Measurements from ENCODE around the gene RDH14.

The RDH14 gene

GRCh38 chr2:18566145-18566769 is 5.8 kb upstream of the RDH14 start:
- no peak for DNase-seq

- DNase-seq, result no peak
Measured at GRCh38 chr2:18560797-18561085, 288 bp upstream of the RDH14 start.

GRCh38 chr2:18559531-18560030 is 872 bp downstream of the RDH14 start:
- peak; percentile 9 for DNase-seq

- no peak for DNase-seq
Measured at GRCh38 chr2:18558458-18558857, 2.0 kb downstream of the RDH14 start.

- DNase-seq, result no peak
Measured at GRCh38 chr2:18557121-18557520, 3.3 kb downstream of the RDH14 start.

DNA sequence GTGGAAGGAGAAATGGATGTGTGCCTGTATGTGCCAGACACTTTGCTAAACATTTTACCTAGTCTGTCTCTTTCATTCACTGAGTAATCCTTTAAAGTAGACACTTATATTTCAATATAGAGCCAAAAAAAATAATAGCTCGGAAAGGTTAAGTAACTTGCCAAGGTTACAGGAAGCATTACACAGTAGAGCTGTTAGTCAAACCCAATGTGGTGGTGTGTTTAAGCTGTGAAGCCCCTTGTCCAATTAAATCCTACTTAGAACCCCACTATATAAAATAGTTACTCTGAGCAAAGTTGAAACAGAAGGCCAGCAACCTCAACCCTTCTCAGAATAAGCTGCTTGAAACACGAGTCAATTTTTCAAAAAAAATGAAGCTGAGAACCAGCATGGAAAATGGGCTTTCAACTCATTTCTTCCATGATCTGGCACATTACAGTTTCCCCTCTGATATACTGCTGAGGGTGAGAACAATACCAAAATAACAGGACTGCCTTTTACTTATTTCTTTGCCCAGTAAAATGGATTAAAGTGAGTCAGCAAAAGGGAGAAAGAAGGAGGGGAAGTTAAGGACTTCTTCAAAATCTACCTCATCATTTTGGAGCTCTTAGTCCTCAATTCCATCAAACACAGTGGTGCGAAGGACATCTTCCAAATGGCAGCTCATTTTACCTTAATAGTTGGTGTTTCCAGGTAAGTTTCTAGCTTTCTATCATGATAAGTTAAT is 7.9 kb downstream of the RDH14 start:
- DNase-seq, result no peak

DNA sequence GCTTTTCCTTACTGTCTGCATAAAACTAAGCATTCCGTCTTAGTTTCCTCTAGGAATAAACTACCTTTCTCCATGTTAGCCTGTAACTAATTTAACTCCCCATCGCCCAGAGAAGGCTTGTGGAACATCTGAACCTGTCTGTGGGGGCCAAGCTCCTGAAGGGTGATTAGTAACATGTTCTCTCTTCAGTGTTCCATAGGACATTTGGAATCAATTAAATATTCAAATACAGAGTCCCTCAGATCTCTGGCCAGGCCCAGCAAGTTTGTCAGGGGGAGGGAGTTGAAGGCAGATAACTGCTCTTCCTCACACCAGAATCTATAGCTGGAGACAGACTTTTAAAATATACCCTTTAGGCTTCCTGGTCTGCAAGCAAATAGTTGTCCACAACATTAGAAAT is 8.8 kb downstream of the RDH14 start:
- peak; percentile 9 for DNase-seq

DNA sequence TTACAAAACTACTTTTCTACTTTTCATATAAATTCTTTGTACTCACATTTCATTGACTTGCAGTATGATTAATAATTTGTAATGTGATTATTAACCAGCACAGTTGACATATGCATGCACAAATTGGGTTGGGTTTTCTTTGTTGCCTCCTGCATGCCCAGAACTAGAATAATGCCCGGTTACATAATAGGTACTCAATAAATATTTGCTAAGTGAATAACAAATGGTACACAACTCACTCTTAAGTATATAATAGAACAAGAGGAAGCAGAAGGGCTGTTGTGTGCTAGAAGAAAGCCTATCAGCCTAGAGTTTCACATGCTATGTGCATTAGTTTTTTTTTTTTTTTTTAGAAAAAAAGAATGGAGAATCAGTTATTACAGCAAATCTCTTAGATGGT is 9.3 kb downstream of the RDH14 start:
- DNase-seq, result no peak

DNA sequence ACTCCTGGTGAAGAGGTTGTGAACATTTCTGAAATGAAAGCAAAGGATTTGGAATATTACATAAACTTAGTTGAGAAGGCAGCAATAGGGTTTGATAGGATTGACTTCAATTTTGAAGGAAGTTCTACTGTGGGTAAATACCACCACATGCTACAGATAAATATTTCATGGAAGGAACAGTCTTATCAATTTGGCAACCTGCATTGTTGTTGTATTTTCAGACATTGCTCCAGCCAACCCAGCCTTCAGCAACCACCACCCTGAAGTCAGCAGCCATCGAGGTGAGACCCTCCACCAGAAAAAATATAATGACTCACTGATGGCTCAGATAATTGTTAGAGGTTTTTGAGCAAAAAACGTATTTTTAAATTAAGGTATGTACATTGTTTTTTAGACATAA is 10.0 kb downstream of the RDH14 start:
- no peak for DNase-seq

DNA sequence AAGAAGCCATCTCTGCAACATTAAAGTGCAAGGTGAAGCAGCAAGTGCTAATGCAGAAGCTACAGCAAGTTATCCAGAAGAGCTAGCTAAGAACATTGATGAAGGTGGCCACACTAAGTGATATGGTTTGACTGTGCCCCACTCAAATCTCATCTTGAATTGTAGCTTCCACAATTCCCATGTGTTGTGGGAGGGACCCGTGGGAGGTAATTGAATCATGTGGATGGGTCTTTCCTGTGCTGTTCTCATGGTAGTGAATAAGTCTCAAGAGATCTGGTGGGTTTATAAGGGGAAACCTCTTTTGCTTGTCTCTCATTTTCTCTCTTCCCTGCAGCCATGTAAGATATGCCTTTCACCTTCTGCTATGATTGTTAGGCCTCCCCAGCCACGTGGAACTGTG is 11.4 kb downstream of the RDH14 start:
- DNase-seq, result no peak

- no peak for DNase-seq
Measured at GRCh38 chr2:18548621-18549020, 11.8 kb downstream of the RDH14 start.

- no peak for DNase-seq
Measured at GRCh38 chr2:18546567-18546966, 13.9 kb downstream of the RDH14 start.

DNA sequence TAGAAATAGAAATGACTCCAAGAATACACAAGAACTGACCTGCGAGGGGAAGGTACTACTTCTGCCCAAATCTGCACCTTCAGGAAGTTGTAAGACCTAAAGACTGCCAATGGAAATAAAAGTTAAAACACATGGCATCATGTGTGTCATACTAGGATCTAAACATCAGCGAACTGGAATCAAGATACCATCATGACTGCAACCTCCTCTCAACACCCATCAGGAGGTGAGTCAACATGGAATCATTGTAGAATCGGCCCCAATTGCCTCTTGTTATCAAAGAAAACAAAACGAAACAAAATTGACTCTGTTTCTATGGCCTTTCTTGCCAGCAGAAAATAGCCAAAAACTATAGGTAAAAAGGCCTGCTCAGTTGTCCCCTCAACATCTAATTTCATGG is 15.1 kb downstream of the RDH14 start:
- peak; percentile 37 for DNase-seq

DNA sequence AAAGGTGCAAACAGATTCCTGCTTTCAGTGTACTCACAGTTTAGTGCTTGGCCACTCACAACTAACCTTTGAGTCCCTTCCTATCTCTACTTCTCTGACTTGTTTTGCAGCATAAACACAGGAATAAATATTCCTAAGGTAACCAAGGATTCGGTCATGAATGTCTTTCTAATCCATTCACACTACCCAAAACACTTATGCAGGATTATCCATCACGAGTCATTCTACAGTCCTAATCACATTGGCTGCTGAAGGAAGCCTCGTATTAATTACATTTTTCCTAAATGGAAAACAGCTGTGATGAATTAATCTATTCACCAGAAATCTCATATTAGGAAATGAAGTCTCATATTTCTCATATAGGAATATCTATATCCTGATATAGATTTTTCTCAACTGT is 16.3 kb downstream of the RDH14 start:
- no peak for DNase-seq

GRCh38 chr2:18540872-18541271 is 19.6 kb downstream of the RDH14 start:
- DNase-seq, result no peak

DNA sequence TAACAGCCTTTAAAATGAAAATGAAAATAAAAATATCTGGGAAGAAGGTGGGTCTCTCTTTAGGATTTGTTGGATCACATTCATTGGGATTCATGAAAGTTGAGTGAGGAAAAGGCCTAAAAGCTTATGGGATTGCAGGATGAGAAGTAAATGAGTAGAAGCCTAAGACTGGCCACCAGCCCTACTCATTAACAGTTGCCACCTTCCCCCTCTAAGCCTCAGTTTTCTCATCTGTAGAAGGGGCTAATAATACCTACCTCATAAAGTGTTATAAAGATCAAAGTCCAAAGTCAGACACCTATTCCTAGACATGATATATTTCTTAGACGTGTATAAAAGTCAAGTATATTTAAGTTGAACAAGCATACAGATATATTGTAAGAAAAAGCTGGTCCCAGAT is 23.8 kb downstream of the RDH14 start:
- DNase-seq, result no peak

DNA sequence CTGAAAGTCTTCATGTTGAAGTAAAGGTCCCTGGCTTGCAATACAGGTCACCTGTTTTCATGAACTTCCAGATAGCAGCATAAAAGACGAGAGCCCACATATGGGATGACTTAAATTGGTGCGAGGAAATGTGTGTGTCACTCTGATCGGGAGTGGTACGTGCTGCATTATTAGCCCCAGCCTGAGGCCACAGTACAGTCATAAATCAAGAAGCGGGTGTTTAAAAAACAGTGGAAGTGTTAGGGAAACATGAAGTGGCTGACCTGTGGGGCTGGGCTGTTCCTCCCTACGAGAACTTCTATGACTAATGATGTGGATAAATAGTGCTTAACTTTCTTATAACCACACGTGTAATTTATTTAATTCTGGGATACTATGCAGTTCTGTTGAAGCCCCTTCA is 24.4 kb downstream of the RDH14 start:
- peak; percentile 48 for DNase-seq

DNA sequence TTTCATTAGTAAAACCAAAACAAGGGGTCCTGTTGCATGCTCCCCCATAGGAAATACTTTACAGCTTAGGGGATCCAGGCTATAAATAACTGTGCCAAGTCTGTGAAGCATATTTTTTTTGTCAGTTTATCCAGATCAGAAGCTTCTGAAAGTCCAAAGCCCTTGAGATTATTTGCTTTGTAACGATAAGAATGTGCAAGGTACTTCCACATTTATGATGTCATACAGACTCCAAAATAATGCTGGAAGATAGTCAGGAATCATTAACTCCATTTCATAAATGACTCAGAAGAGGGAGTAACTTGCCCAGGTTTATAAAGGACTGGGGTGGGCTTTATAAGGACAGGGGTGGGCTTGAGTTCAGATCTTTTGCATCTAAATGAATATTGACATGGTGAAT is 29.3 kb downstream of the RDH14 start:
- no peak for DNase-seq

DNA sequence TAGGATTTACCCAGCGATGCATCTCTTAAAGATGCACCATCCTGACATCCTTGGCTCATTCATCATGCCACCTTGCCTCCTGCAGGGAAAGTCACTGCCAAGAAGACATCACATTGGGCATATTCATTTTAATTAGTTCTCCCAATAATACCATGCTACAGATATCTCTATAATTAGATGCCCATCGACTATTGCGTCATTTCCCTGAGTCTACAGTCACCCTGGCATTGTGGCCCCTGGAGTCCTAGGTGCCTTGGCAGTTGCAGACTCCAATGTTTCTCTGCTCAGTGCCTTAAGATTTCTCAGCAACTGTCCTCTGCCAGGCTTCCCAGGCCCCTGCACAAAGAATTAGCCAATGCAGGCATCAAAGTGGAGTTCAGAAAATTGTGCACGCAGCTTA is 32.6 kb downstream of the RDH14 start:
- DNase-seq, result no peak

- no peak for DNase-seq
Measured at GRCh38 chr2:18527326-18527725, 33.1 kb downstream of the RDH14 start.

GRCh38 chr2:18526429-18526828 is 34.0 kb downstream of the RDH14 start:
- no peak for DNase-seq

DNA sequence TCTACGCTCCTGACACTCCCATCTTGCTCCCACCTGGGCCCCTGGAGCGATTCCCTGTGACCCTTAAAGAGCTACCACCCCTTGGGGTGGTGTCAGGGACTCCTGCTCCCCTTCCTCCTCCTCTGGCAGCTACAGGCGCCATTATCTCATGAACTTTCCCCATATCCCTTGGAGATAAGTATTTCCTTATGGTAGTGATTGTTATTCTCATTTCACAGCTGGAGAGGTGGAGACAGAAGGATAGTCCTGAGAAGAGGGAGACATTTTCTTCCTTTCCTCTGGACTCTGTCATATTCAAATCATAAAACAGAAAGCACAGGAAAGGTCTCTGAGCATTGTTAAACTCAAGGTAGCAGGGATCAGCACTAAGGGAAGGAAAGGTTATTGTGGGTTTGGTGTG is 34.6 kb downstream of the RDH14 start:
- DNase-seq, result no peak

GRCh38 chr2:18525236-18525635 is 35.2 kb downstream of the RDH14 start:
- no peak for DNase-seq

GRCh38 chr2:18522484-18523146 is 37.8 kb downstream of the RDH14 start:
- no peak for DNase-seq

All from fibroblast of skin of scalp (primary cell).